Smooth muscle cell (in vitro differentiated cells): ENCODE results near the gene FMNL1. TPM values are rescaled to one million over a fixed set of nuclear protein-coding genes. Genes with fewer than 3 reads are reported as not detected.

ENCODE experiments used
- DNase-seq: peaks from one replicate; lab custom pipeline; 2025; ENCODE audit not compliant: unreplicated experiment; lab: John Stamatoyannopoulos, UW
- H2AFZ ChIP-seq: fragments of 200-600 bp; sonication (generic); 2 replicates; pipeline ENCODE4 v1.6.0; 2016; ENCODE audit warnings: antibody characterized with exemption, low read depth, mild to moderate bottlenecking
- H3F3A ChIP-seq: fragments of 200-600 bp; sonication (generic); 2 replicates; pipeline ENCODE4 v1.6.0; 2017; ENCODE audit warnings: antibody characterized with exemption, low read depth
- H3K27ac ChIP-seq: fragments of 200-600 bp; sonication (generic); 2 replicates; pipeline ENCODE4 v1.5.1; 2016; ENCODE audit warnings: low read depth, mild to moderate bottlenecking
- H3K27me3 ChIP-seq: fragments of 200-600 bp; sonication (generic); 2 replicates; pipeline ENCODE4 v1.6.1; 2016; ENCODE audit warnings: low read depth, mild to moderate bottlenecking
- H3K36me3 ChIP-seq: fragments of 200-600 bp; sonication (generic); 2 replicates; pipeline ENCODE4 v1.5.1; 2016; ENCODE audit warnings: low read depth
- H3K4me1 ChIP-seq: fragments of 200-600 bp; sonication (generic); 2 replicates; pipeline ENCODE4 v1.5.1; 2016; ENCODE audit warnings: low read depth
- H3K4me2 ChIP-seq: fragments of 200-600 bp; sonication (generic); 2 replicates; pipeline ENCODE4 v1.6.0; 2016; ENCODE audit warnings: mild to moderate bottlenecking
- H3K4me3 ChIP-seq: fragments of 200-600 bp; sonication (generic); 2 replicates; pipeline ENCODE4 v1.5.1; 2016; ENCODE audit warnings: mild to moderate bottlenecking
- H3K79me2 ChIP-seq: fragments of 200-600 bp; sonication (generic); 2 replicates; pipeline ENCODE4 v1.6.0; 2016; ENCODE audit warnings: low read depth, mild to moderate bottlenecking
- H3K9ac ChIP-seq: fragments of 200-600 bp; sonication (generic); 2 replicates; pipeline ENCODE4 v1.6.0; 2016; ENCODE audit warnings: low read depth
- H3K9me3 ChIP-seq: fragments of 200-600 bp; sonication (generic); replicated peaks from 2 replicates; pipeline ENCODE4 v1.5.1; 2016; ENCODE audit warnings: low read depth
- H4K20me1 ChIP-seq: fragments of 200-600 bp; sonication (generic); 2 replicates; pipeline ENCODE4 v1.6.0; 2016; ENCODE audit warnings: low read depth
- WGBS: methylation state at CpG from one replicate; pipeline ENCODE4 v1.1.7; 2016; ENCODE audit warnings: low lambda C conversion rate; 5-methylcytosine and 5-hydroxymethylcytosine counted together
- polyA plus RNA-seq: library from polyadenylated mRNA; unstranded; fragments of >200 nt; fragmentation: Nextera tagmentation; extraction: Ambion mirVana; gene quantifications from 2 replicates; pipeline ENCODE4 v1.2.1, GENCODE V29; 2016
- total RNA-seq: library from RNA; depleted of rRNA; stranded (reverse); fragments of >200 nt; gene quantifications from 2 replicates; pipeline ENCODE4 v1.2.3, GENCODE V29; 2014
- TF ChIP-seq, protein P1 (sequence below): fragments of 200-600 bp; sonication (generic); IDR thresholded peaks from 2 replicates; pipeline ENCODE4 v1.5.1; 2017; ENCODE audit warnings: borderline replicate concordance, mild to moderate bottlenecking, antibody characterized with exemption; ENCODE audit not compliant: insufficient read depth, poor library complexity, severe bottlenecking

Gene FMNL1
- total and polyA plus RNA-seq, 2 experiments from 2014 or later: 0.37 to 0.90 TPM

GRCh38 chr17:45241328-45242028, 19.8 kb downstream of the FMNL1 start:
- no peak for DNase-seq
- no peaks in the 10 kb centered on the region for H3F3A ChIP-seq

DNA sequence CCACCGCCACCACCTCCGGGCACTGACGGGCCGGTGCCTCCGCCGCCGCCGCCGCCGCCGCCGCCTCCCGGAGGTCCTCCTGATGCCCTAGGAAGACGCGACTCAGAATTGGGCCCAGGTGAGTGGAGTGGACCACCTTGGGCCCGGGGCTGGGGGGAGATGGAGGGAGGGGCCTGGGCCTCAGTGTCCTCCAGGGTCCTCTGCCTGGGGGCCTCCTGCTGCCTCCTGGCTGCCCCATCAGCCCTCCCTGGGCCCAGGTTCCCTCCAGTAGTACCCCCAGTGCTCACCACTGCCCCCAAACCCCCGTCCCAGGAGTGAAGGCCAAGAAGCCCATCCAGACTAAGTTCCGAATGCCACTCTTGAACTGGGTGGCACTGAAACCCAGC, 20.3 kb downstream of the FMNL1 start:
- Histone ChIP-seq H3K4me2 (peak overlapping the region; percentile 83), H2AFZ (no peak overlapping the region), H3K27me3 (peaks cover 30% of the 10 kb centered on the region), H3K9ac (no peak overlapping the region), H3K27ac (no peak overlapping the region), H3F3A (no peaks in the 10 kb centered on the region), H3K79me2 (no peaks in the 10 kb centered on the region), H3K36me3 (no peaks in the 10 kb centered on the region), H4K20me1 (no peaks in the 10 kb centered on the region), H3K4me3 (peak overlapping the region; percentile 48), H3K9me3 (no peaks in the 10 kb centered on the region), H3K4me1 (peaks cover 13% of the 10 kb centered on the region)
- TF ChIP-seq, protein P1, sequence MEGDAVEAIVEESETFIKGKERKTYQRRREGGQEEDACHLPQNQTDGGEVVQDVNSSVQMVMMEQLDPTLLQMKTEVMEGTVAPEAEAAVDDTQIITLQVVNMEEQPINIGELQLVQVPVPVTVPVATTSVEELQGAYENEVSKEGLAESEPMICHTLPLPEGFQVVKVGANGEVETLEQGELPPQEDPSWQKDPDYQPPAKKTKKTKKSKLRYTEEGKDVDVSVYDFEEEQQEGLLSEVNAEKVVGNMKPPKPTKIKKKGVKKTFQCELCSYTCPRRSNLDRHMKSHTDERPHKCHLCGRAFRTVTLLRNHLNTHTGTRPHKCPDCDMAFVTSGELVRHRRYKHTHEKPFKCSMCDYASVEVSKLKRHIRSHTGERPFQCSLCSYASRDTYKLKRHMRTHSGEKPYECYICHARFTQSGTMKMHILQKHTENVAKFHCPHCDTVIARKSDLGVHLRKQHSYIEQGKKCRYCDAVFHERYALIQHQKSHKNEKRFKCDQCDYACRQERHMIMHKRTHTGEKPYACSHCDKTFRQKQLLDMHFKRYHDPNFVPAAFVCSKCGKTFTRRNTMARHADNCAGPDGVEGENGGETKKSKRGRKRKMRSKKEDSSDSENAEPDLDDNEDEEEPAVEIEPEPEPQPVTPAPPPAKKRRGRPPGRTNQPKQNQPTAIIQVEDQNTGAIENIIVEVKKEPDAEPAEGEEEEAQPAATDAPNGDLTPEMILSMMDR: no peak
- WGBS: 59% methylated on average over 2 of the region's 18 CpGs
- no peak for DNase-seq

More at GRCh38 chr17:45241328-45242028, 19.8 kb downstream of the FMNL1 start:
- Histone ChIP-seq H3K4me2 (peak overlapping the region; percentile 83), H3K9ac (no peak overlapping the region), H4K20me1 (no peaks in the 10 kb centered on the region), H3K36me3 (no peaks in the 10 kb centered on the region), H3K27ac (no peak overlapping the region), H3K79me2 (no peaks in the 10 kb centered on the region), H3K9me3 (no peaks in the 10 kb centered on the region), H3K4me1 (peaks cover 8% of the 10 kb centered on the region), H2AFZ (no peak overlapping the region), H3K4me3 (peak overlapping the region; percentile 48), H3K27me3 (peaks cover 30% of the 10 kb centered on the region)
- TF ChIP-seq, protein P1: no peak
- 3% methylated on average over 29 of the region's 62 CpGs for WGBS

DNA sequence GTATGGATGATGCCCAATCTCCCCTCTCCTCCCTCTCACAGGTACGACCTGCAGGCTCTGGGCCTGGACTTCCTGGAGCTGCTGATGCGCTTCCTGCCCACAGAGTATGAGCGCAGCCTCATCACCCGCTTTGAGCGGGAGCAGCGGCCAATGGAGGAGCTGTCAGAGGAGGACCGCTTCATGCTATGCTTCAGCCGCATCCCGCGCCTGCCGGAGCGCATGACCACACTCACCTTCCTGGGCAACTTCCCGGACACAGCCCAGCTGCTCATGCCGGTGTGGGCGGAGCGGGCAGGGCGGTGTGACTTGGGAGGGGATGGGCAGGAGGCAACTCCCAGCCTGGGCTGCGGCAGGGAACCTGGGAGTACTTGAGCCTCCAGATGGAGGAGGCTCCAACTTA, 22.1 kb downstream of the FMNL1 start:
- no peak overlapping the region for H3K9ac ChIP-seq
- H3K4me1 ChIP-seq: peaks cover 13% of the 10 kb centered on the region
- no peaks in the 10 kb centered on the region for H3K9me3 ChIP-seq
- no peaks in the 10 kb centered on the region for H3K36me3 ChIP-seq
- no peaks in the 10 kb centered on the region for H4K20me1 ChIP-seq
- no peak for DNase-seq
- WGBS: 89% methylated on average over 18 of the region's 18 CpGs
- no peak overlapping the region for H3K27ac ChIP-seq
- H3K79me2 ChIP-seq: no peaks in the 10 kb centered on the region
- no peak overlapping the region for H3K4me3 ChIP-seq
- H3K27me3 ChIP-seq: peaks cover 30% of the 10 kb centered on the region
- H3K4me2 ChIP-seq: no peak overlapping the region
- H2AFZ ChIP-seq: no peak overlapping the region
- TF ChIP-seq, protein P1: no peak
- no peaks in the 10 kb centered on the region for H3F3A ChIP-seq
